Urinary bladder (tissue), 4 donors: ENCODE measurements around the gene RPAP2. TPM values are rescaled to one million over a fixed set of nuclear protein-coding genes. Genes with fewer than 3 reads are reported as not detected.
"Not testable (repeated sequence)": the region's sequence is repeated elsewhere in the genome, so short reads cannot be mapped to it uniquely, and the experiment has no call there.

ENCODE experiments used
- DNase-seq: peaks from one replicate; pipeline ENCODE4 v3.0.0-alpha.2; 2015; ENCODE audit errors: extremely low spot score
- H3K27ac ChIP-seq: one replicate; pipeline ENCODE4 v1.5.1; 2013; ENCODE audit warnings: low read depth, mild to moderate bottlenecking, moderate library complexity
- H3K36me3 ChIP-seq: one replicate; pipeline ENCODE4 v1.6.1; 2013; ENCODE audit warnings: mild to moderate bottlenecking, moderate library complexity; ENCODE audit not compliant: insufficient read depth
- H3K4me1 ChIP-seq: one replicate; pipeline ENCODE4 v1.6.1; 2013; ENCODE audit warnings: mild to moderate bottlenecking, moderate library complexity; ENCODE audit not compliant: insufficient read depth
- H3K4me3 ChIP-seq: one replicate; pipeline ENCODE4 v1.5.1; 2013; ENCODE audit warnings: low read depth, low read length
- WGBS: extraction: QIAGEN DNeasy Blood & Tissue Kit; methylation state at CpG from one replicate; pipeline ENCODE4 v1.1.7; 2013; 5-methylcytosine and 5-hydroxymethylcytosine counted together
- polyA plus RNA-seq: library from polyadenylated mRNA; stranded (reverse); fragments of 200-250 nt; gene quantifications from one replicate; pipeline ENCODE4 v1.2.3, GENCODE V29; 2013
- total RNA-seq: library from RNA; depleted of rRNA; stranded (reverse); fragments of >200 nt; gene quantifications from one replicate; pipeline ENCODE4 v1.2.3, GENCODE V29; 2014
- donor health status: healthy with polysubstance abuse.
- donor health status: healthy.

Gene RPAP2
- total and polyA plus RNA-seq, 2 donors: 8.3 to 50.6 TPM

DNA sequence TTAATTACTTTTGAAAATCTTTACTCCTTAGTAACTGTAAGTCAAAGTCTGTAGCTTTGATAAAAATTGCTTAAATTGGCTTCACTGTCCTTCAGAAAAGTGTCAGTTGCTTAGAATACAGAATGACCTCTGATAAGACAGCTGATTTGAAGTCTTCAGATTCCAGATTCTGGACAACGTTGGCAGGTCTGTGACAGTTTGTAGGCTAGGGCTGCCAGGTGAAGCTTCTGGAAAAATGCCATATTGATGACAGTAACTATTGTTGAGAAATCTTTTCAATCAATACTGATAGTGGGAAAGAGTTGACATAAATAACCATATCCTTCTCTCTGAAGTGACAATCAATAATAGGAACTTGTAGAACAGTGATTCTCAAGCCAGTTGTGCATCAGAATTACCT lies 41.3 kb downstream of the RPAP2 start:
- Histone ChIP-seq H3K4me1 (no peaks in the 10 kb centered on the region), H3K27ac (no peak overlapping the region), H3K4me3 (no peak overlapping the region), H3K36me3 (no peaks in the 10 kb centered on the region)
- 76% methylated on average over 1 of the region's 1 CpG for WGBS
- DNase-seq: no peak

- no peak for DNase-seq
- Histone ChIP-seq H3K4me3 (no peak overlapping the region), H3K27ac (no peak overlapping the region), H3K4me1 (no peaks in the 10 kb centered on the region), H3K36me3 (no peaks in the 10 kb centered on the region)
- 99% methylated on average over 1 of the region's 1 CpG for WGBS
Measured at GRCh38 chr1:92342401-92342800, 43.5 kb downstream of the RPAP2 start.

- no peak overlapping the region for H3K27ac ChIP-seq
- WGBS: 90% methylated on average over 3 of the region's 3 CpGs
- H3K36me3 ChIP-seq: no peaks in the 10 kb centered on the region
- H3K4me3 ChIP-seq: no peak overlapping the region
- H3K4me1 ChIP-seq: no peaks in the 10 kb centered on the region
- DNase-seq: no peak
Measured at GRCh38 chr1:92343061-92343460, 44.2 kb downstream of the RPAP2 start.

- no peaks in the 10 kb centered on the region for H3K36me3 ChIP-seq
- WGBS: 80% methylated on average over 1 of the region's 1 CpG
Measured at GRCh38 chr1:92346866-92347640, 48.2 kb downstream of the RPAP2 start.

GRCh38 chr1:92352856-92353255 lies 54.0 kb downstream of the RPAP2 start:
- H3K4me1 ChIP-seq: no peaks in the 10 kb centered on the region
- WGBS: over 99% methylated on average over 1 of the region's 1 CpG
- no peak for DNase-seq
- no peak overlapping the region for H3K4me3 ChIP-seq
- H3K36me3 ChIP-seq: peaks cover 2% of the 10 kb centered on the region
- H3K27ac ChIP-seq: no peak overlapping the region

More at GRCh38 chr1:92346866-92347640, 48.2 kb downstream of the RPAP2 start:
- no peaks in the 10 kb centered on the region for H3K4me1 ChIP-seq
- no peak overlapping the region for H3K4me3 ChIP-seq
- DNase-seq: no peak
- H3K27ac ChIP-seq: no peak overlapping the region

GRCh38 chr1:92354259-92354658 lies 55.4 kb downstream of the RPAP2 start:
- Histone ChIP-seq H3K27ac (no peak overlapping the region), H3K4me1 (no peaks in the 10 kb centered on the region), H3K36me3 (peaks cover 2% of the 10 kb centered on the region), H3K4me3 (no peak overlapping the region)
- DNase-seq: no peak

- Histone ChIP-seq H3K27ac (no peak overlapping the region), H3K4me3 (no peak overlapping the region), H3K36me3 (peaks cover 2% of the 10 kb centered on the region), H3K4me1 (no peaks in the 10 kb centered on the region)
- no peak for DNase-seq
Measured at GRCh38 chr1:92356956-92357355, 58.1 kb downstream of the RPAP2 start.

DNA sequence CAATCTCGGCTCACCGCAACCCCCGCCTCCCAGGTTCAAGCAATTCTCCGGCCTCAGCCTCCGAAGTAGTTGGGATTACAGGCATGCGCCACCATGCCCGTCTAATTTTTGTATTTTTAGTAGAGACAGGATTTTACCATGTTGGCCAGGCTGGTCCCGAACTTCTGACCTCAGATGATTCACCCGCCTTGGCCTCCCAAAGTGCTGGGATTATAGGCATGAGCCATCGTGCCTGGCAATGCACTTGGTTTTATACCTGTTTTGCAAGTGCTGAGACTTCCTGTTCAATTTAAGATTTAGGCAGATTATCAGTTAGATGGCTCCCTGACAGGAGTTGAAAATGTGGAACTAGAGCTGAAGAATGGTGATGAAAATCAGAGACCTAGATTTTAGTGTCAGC lies 60.5 kb downstream of the RPAP2 start:
- WGBS: 95% methylated on average over 10 of the region's 10 CpGs
- not testable (repeated sequence) for H3K36me3 ChIP-seq

DNA sequence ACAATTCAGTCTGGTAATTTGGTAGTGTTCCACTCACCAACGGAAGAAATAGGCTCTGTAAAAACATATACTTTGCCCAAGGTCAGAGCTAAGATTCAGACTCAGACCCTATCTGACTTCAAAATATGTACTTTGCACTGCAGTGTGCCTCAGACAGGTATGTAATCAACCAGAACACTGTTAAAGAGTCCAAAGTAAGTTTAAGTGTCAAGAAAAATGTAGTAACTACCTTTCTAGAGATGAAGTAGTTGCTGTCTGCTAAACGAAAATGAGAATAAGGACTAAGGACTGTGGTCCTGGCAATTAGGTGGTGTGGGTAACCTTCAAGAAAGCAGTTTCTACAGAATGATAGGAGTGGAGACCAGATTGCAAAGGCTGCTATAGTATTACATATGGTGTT lies 61.1 kb downstream of the RPAP2 start:
- Histone ChIP-seq H3K4me1 (no peaks in the 10 kb centered on the region), H3K36me3 (peaks cover 2% of the 10 kb centered on the region), H3K4me3 (no peak overlapping the region), H3K27ac (no peak overlapping the region)
- WGBS: 98% methylated on average over 2 of the region's 2 CpGs
- no peak for DNase-seq

More for the DNA sequence above, 60.5 kb downstream of the RPAP2 start:
- H3K4me1 ChIP-seq, H3K4me3 ChIP-seq, DNase-seq, H3K27ac ChIP-seq: not testable (repeated sequence)

GRCh38 chr1:92362970-92363369 lies 64.1 kb downstream of the RPAP2 start:
- no peaks in the 10 kb centered on the region for H3K36me3 ChIP-seq
- 56% methylated on average over 3 of the region's 3 CpGs for WGBS

GRCh38 chr1:92363401-92363800 lies 64.5 kb downstream of the RPAP2 start:
- Histone ChIP-seq H3K27ac (no peak overlapping the region), H3K4me3 (no peak overlapping the region), H3K36me3 (no peaks in the 10 kb centered on the region), H3K4me1 (no peaks in the 10 kb centered on the region)
- no peak for DNase-seq
- 79% methylated on average over 3 of the region's 3 CpGs for WGBS

More at GRCh38 chr1:92362970-92363369, 64.1 kb downstream of the RPAP2 start:
- no peaks in the 10 kb centered on the region for H3K4me1 ChIP-seq
- H3K4me3 ChIP-seq: no peak overlapping the region
- H3K27ac ChIP-seq: no peak overlapping the region
- no peak for DNase-seq

- Histone ChIP-seq H3K4me1 (no peaks in the 10 kb centered on the region), H3K4me3 (no peak overlapping the region), H3K36me3 (no peaks in the 10 kb centered on the region), H3K27ac (no peak overlapping the region)
- WGBS: 83% methylated on average over 4 of the region's 4 CpGs
- DNase-seq: no peak
Measured at GRCh38 chr1:92365378-92366039, 66.7 kb downstream of the RPAP2 start.

DNA sequence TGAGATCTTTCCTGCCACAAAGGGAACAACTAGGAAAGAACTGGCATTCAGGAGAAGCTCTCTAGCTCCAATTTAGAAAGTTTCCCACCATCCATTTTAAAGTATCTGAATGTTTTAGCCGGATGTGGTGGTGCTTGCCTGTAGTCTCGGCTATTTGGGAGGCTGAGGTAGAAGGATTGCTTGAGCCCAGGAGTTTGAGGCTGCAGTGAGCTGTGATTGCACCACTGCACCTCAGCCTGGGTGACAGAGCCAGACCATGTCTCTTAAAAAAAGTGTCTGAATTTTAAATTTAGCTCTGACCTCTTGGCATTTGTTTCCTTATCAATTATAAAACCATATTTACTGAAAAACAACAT lies 67.2 kb downstream of the RPAP2 start:
- no peaks in the 10 kb centered on the region for H3K4me1 ChIP-seq
- no peaks in the 10 kb centered on the region for H3K36me3 ChIP-seq
- 93% methylated on average over 2 of the region's 2 CpGs for WGBS
- no peak overlapping the region for H3K4me3 ChIP-seq
- DNase-seq: no peak
- no peak overlapping the region for H3K27ac ChIP-seq

- no peak for DNase-seq
- Histone ChIP-seq H3K4me1 (no peaks in the 10 kb centered on the region), H3K27ac (no peak overlapping the region), H3K4me3 (no peak overlapping the region), H3K36me3 (peaks cover 1% of the 10 kb centered on the region)
- WGBS: 85% methylated on average over 3 of the region's 3 CpGs
Measured at GRCh38 chr1:92367496-92367895, 68.6 kb downstream of the RPAP2 start.
